GM12865 (cell line): ENCODE data around the gene RAMP3.
A peak's percentile ranks its signal among the peaks of the same experiment; 100 is the strongest.

Source experiments
- DNase-seq: peaks from one replicate; pipeline ENCODE4 v3.0.0; 2010; ENCODE audit warnings: low read depth
- H3K4me3 ChIP-seq: 2 replicates; pipeline ENCODE4 v1.5.1; 2011; ENCODE audit warnings: mild to moderate bottlenecking, low read depth, low read length, control low read depth
- TF ChIP-seq, protein P1 (sequence below): IDR thresholded peaks from 2 replicates; pipeline ENCODE4 v1.5.1; 2011; ENCODE audit warnings: low read length, control low read depth, low read depth, inconsistent platforms; ENCODE audit not compliant: insufficient read depth; ENCODE audit errors: missing control alignments

The RAMP3 gene

DNA sequence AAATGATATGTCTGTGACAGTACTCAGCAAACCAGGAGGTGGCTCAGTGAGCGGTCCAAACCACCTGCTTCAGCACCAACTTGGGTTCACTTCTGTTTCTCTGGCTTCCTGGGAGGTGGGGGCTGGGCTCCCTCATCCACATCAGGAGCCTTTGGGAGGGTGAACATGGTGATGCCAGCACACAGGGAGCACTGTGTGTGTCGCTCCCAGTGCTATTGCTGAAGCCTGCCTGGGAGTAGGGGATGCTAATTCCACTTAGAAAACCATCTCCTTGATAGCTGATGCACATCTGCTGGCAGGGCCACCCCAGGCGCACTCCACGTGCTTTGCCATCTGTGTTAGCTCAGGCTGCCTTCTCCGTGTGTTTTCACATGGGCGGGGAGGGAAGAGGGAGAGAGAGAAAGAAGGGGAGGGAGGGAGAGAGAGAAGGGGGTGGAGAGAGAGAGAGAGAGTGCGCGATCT is 58.0 kb downstream of the RAMP3 start:
- no peak overlapping the region for H3K4me3 ChIP-seq
- DNase-seq, result no peak
- TF ChIP-seq, protein P1, sequence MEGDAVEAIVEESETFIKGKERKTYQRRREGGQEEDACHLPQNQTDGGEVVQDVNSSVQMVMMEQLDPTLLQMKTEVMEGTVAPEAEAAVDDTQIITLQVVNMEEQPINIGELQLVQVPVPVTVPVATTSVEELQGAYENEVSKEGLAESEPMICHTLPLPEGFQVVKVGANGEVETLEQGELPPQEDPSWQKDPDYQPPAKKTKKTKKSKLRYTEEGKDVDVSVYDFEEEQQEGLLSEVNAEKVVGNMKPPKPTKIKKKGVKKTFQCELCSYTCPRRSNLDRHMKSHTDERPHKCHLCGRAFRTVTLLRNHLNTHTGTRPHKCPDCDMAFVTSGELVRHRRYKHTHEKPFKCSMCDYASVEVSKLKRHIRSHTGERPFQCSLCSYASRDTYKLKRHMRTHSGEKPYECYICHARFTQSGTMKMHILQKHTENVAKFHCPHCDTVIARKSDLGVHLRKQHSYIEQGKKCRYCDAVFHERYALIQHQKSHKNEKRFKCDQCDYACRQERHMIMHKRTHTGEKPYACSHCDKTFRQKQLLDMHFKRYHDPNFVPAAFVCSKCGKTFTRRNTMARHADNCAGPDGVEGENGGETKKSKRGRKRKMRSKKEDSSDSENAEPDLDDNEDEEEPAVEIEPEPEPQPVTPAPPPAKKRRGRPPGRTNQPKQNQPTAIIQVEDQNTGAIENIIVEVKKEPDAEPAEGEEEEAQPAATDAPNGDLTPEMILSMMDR, result no peak

- TF ChIP-seq, protein P1, result no peak
- no peak for DNase-seq
- no peak overlapping the region for H3K4me3 ChIP-seq
These were observed 58.6 kb downstream of the RAMP3 start for GRCh38 chr7:45216181-45216580.

DNA sequence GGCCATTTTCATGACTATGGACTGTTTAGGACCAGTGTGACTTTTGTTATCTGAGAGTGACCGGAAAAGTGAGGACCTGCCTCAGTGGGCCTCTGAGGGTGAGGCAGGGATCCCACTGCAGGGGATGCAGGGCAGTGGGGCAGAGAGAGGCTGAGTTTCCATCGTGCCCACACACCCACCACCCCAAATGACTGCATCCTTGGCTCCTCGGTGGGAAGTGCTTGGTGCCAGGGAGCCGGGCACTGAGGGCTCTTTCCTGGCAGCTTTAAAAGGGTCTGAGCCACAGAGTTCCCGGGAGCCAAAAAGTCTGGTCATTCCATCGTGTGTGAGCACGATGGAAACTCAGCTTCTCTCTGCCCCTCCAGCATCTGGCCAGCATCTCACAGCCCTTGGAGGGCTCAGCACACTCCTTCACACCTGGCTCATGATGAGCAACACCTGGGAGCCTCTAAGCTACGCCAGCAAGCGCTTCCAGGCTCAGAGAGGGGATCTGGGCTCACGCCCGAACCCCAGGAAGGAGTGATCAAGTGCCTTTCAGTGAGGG is 59.1 kb downstream of the RAMP3 start:
- TF ChIP-seq, protein P1, result no peak
- DNase-seq, result no peak
- no peak overlapping the region for H3K4me3 ChIP-seq

DNA sequence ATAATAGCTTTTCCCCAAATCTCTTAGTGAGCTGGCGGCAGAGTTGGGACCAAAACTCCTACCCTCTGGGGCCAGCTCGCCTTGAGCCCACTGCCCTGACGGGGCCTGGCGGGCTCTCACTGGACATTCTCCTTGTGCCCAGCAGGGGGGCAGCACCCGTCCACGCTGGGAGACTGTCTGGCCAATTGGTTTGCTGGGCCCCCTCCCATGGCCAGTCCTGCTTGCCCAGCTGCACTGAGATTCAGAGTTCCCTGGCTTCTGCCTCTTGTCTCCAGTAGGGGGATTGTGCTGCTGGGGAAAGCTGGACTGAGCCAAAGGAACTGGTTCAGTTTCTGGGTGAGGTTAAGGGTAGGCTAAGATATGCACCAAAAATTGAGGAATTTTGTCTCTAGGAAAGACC is 59.8 kb downstream of the RAMP3 start:
- TF ChIP-seq, protein P1, result peak; percentile 24
- DNase-seq, result no peak
- no peak overlapping the region for H3K4me3 ChIP-seq

- TF ChIP-seq, protein P1, result no peak
- H3K4me3 ChIP-seq, result no peak overlapping the region
- DNase-seq, result no peak
These were observed 61.5 kb downstream of the RAMP3 start for GRCh38 chr7:45219130-45219529.

GRCh38 chr7:45219801-45220435 is 62.3 kb downstream of the RAMP3 start:
- no peak overlapping the region for H3K4me3 ChIP-seq
- DNase-seq, result no peak
- TF ChIP-seq, protein P1, result no peak

DNA sequence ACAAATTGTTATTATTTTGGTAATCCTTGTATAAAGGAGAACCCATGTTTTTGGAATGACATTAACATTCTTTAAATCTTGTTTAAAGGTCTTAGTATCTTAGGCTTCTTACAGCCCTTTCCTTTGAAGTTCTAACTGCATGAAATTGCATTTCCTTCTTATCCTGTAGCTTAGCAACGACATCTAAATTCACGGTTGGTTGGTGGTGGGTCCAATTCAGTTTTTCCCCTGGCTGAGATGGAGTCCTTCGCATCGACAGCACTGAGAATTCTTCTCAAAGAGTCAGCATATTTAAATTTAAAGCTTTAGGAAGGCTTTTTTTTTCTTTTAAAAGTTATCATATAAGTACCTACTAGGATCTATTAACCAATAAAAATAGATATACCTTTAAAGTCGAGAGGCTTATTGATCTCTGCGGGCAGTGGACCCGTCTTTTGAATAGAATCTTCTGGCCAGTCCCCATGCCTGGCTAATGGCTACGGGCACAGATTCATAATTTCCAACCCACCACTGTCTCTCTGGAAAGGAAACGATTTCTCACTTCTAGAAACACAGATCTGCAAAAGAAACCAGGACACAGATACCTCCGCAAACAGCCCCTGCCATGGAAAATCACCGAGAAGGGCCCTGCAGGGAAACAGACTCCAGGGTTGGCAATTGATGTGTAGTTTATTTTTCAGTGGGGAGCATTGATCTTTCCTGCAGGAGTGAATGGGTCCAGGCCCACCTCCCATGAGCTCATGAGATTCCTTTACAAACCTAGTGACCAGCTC is 63.4 kb downstream of the RAMP3 start:
- no peak for DNase-seq
- TF ChIP-seq, protein P1, result no peak
- H3K4me3 ChIP-seq, result no peak overlapping the region
